ENCODE data around the gene KCNJ2.

Gene KCNJ2

DNA sequence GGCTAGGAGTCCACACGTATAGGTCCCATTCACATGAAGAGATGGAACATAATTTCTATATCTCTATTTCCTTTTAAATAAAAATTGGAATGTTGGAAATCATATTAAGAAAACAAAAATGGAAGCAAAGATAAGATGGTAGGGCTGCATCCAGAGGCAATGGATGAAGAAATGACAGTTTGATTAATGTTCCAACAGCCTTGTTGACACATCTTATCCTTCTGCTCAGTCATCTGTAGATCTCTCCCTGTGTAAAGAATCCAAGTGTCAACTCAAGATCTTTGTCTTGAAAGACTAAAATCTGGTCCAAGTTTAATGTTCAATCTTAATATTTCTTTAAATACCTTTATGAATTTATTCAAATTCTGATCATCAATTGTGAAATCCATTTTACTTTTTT, 7.8 kb upstream of the KCNJ2 start:
- no peak for DNase-seq

DNA sequence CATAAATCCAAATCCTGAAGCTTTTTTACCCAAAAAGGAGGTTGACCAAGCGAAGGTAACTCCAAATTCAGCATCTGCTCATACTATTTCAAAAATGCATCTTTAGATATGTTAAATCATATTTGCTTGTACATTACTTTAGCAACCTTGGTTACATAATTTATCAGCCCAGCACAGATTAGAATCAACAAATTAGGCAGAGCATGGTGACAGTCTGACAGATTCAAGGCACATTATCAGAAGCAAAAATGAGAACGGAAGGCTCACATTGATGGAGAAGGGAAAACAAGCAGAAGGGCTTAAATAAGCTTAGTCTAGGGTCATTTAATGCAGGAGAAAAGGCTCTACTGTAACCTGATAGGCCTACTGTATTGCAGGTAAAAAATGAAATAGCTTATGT, 3.9 kb upstream of the KCNJ2 start:
- DNase-seq: no peak

- DNase-seq: no peak
Observed at GRCh38 chr17:70166615-70167014, 2.7 kb upstream of the KCNJ2 start.

GRCh38 chr17:70168044-70168976, 1.0 kb upstream of the KCNJ2 start:
- peak; percentile 17 for DNase-seq

DNA sequence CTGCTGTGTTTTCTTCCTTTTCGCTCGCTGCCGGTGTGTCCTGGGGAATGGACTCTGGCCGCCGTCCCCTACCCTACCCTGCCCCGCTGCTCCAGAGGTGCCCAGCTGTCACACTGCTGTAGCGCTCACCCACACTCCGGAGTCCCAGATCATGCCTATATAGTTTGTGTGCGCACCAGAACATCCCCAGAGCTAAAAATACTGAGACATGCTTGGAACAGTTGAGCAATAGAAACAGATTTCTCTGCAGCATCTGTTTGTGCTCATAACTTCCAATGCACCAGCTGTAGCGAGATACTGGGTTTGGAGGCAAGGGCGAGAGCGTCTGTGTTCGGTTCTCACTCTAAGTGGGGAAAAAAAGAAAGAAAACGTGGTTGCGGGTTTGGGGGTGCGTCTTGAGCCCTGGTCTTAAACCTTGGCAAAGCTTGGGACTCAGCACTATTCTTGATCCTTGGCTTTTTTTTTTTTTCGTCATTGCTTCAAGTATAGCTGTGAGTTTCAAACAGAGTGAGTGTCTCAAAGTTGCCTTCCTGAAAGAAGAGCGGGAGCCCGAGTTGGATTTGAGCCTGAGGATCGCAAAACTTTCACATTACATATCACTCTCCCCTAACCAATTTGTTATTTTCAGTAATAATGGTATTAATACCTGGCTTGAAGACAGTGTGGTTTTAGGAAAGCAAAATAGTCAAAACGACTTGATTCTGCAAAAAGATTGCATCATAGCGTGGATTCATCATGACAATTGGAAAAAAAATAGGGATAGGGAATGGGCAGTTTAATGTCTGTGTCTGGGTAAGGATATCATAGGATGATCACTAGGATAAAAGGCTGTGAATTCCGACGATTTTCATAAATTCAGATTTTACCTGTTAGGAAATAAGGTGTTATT, 621 bp downstream of the KCNJ2 start:
- DNase-seq: no peak

DNA sequence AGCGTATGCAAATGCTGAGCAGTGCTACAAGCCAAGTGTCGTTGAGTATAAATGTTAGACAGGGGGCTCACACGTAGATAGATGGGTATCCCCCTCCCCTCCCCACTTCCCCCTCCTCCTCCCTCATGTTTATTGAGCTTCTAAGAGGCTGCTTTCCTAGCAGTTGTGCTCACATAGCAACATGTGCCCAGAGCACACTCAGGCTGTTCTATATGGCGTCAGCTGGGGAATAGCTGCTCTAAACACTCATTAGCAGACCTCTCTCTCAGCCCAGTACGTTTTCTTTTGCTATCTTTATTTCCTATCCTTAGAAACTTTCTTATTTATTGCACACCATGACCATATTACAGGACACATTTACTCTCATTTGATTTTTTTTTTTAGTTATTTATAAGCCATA, 1.8 kb downstream of the KCNJ2 start:
- DNase-seq: no peak

DNA sequence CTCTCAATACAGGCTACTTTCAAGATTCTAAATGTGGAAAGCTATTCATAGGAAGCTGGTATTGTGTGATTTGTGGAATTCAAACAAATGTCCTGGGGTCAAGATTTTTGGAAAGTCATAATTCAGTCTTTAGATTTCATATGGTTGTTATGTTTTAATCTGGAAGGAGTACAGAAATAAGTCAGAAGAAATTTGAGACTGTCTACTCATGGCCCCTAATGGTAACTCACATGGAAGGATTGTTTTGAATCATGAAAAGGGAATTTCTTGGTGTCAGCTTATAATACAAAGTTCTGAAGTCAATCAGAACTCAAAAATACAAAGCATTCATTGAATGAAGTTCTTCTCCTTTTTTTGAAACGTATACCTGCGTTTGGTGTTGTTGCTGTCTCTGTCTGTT, 3.1 kb downstream of the KCNJ2 start:
- DNase-seq: no peak

DNA sequence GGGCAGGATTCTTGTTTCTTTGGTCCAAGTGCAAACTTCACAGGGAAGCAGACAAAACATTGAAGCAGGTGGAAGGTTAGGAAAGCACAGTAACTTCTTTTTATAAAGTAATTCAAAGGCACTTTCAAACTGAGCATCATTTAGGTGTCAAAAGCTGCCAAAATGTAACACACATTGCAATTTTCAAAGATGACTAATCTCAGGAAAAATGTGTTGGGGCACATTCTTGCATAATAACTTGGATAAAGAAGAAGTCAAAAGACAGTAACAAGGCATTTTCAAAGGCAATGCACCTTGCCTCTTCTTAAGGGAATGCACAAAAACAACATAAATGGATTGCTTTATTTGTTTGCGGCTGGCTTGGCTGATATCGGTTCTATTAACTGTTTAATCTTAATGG, 3.6 kb downstream of the KCNJ2 start:
- DNase-seq: no peak

- DNase-seq: no peak
Observed at GRCh38 chr17:70173681-70174080, 4.3 kb downstream of the KCNJ2 start.

- DNase-seq: no peak
Observed at GRCh38 chr17:70181376-70181775, 12.0 kb downstream of the KCNJ2 start.

GRCh38 chr17:70181866-70182265, 12.5 kb downstream of the KCNJ2 start:
- no peak for DNase-seq

DNA sequence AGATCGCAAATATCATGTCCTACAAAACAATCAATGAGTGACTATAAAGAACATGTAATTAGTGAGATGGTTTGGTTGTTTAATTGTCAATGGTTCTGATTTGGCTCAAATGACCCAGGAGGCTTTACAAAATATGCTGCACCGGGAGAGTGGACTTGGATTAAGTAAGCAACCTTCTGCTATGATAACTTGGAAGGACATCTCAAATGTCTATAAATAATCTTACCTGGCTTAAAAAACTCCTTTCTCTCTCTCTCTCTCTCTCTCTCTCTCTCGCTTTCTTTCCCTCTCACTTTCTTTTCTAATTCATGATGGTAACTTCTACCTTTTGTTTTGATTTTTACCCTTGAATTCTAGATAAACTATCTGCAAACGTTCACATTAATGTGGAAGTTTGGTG, 14.2 kb downstream of the KCNJ2 start:
- no peak for DNase-seq

- no peak for DNase-seq
Observed at GRCh38 chr17:70184207-70184606, 14.9 kb downstream of the KCNJ2 start.

- DNase-seq: no peak
Observed at GRCh38 chr17:70184770-70185169, 15.4 kb downstream of the KCNJ2 start.

GRCh38 chr17:70185285-70185684, 16.0 kb downstream of the KCNJ2 start:
- DNase-seq: no peak

GRCh38 chr17:70187383-70187782, 18.1 kb downstream of the KCNJ2 start:
- DNase-seq: no peak

DNA sequence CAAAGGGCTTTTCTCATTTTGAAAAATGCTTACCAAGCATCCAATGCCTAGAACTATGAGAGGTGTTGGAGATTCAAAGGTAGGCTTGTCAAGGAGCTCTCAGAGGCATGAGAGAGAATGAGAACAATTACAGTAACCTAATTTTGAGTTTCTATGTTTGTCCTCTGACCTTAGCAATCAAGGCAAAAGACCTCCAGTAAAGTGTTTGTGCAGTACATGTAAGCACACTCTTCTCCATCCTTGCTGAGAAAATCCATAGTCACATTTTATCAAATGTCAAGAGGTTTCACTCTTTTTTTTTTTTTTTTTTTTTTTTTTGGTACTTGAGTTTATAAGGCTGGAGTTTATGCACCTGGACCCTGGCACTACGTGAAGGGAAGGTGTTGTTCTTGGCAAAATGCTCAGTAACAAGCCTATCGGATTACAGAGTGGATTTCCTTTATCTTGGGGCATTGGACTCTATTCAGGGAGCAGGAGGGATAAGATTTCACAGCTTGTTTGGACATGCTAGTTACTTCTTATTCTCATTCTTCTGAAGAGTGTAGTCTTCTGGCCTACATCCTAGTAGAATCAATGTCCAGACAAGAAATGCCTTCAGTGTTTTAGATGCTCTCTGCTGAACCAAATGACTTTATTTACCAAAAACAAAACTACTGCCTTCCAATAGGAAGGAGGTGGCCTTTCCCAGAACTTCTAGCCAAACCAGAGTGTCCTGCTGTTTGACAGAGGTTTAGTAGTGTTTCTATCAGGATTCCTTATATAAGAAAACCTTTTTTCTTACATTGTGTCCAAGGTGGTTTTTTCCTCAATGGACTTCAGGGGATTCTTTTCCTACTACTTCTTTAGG, 21.9 kb downstream of the KCNJ2 start:
- DNase-seq: no peak

DNA sequence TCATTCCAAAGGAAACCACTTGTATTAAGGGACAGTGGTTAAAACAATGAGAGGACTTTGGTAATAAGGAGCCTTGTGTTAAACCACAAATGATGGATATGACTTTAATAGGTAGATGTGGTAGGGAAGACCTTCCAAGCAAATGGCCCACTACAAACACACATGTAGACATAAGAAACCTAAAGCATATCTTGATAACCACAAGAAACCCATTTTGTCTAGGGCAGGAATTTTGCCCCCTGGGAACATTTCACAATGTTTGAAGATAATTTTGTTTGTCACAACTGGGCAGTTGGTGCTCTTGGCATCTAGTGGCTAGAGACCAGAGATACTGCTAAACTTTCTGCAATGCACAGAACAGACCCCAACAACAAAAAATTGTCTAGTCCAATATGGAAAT, 25.8 kb downstream of the KCNJ2 start:
- DNase-seq: no peak

- DNase-seq: no peak
Observed at GRCh38 chr17:70201872-70202419, 32.6 kb downstream of the KCNJ2 start.

GRCh38 chr17:70202840-70203239, 33.5 kb downstream of the KCNJ2 start:
- DNase-seq: no peak

DNA sequence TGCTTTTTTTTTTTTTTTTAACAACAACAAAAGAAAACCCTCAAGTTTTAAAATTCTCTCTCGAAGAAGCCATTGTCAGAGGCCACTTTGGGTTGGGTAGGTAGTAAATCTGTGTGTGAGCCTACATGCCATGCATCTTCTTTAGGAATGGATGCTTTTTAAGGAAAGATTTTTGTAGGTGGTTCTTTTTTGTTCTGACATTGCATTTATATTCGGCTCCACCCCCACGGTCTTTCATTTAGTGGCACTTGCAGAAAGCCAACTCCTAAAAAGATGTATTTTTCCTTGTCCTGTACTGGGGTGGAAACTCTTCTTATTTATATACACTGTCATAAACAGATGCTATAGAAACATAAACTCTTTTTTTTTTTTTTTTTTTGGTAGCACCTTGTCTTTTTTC, 35.1 kb downstream of the KCNJ2 start:
- DNase-seq: no peak

GRCh38 chr17:70205401-70205800, 36.1 kb downstream of the KCNJ2 start:
- no peak for DNase-seq
